DOHH2 (cell line): ENCODE data around the gene NLRP7.
"Not testable (repeated sequence)": the region's sequence is repeated elsewhere in the genome, so short reads cannot be mapped to it uniquely, and the experiment has no call there.

ENCODE experiments used
- CTCF ChIP-seq: fragments of 200-600 bp; sonication (generic); IDR thresholded peaks from one replicate; pipeline ENCODE4 v1.5.1; 2014; ENCODE audit warnings: antibody characterized with exemption, mild to moderate bottlenecking, low read depth, low read length; ENCODE audit not compliant: poor library complexity, severe bottlenecking
- EZH2phosphoT487 ChIP-seq: fragments of 200-600 bp; sonication (generic); IDR thresholded peaks from 2 replicates; pipeline ENCODE4 v1.6.1; 2017; ENCODE audit warnings: borderline replicate concordance, mild to moderate bottlenecking, antibody characterized with exemption, low read length, moderate library complexity, mixed read lengths

GRCh38 chr19:54973229-54974090, 26.1 kb upstream of the NLRP7 start:
- not testable (repeated sequence) for TF ChIP-seq CTCF, EZH2phosphoT487
